HG02571 (cell line): ENCODE data around the gene FAM53A.
A peak's percentile ranks its signal among the peaks of the same experiment; 100 is the strongest.

Experiments
- ATAC-seq: cut with Tn5 transposase; IDR thresholded peaks from one replicate; pipeline ENCODE4 v1.9.1; 2021; ENCODE audit warnings: mild to moderate bottlenecking, moderate library complexity; ENCODE audit not compliant: unreplicated experiment

Gene FAM53A, protein sequence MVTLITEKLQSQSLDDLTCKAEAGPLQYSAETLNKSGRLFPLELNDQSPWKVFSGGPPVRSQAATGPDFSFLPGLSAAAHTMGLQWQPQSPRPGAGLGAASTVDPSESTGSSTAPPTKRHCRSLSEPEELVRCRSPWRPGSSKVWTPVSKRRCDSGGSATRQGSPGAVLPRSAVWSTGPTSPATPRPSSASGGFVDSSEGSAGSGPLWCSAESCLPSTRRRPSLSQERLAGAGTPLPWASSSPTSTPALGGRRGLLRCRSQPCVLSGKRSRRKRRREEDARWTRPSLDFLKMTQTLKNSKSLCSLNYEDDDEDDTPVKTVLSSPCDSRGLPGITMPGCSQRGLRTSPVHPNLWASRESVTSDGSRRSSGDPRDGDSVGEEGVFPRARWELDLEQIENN

GRCh38 chr4:1683736-1684505, at the start of gene FAM53A:
FAM53A (minus strand) TSS chr4:1684313; CDS start chr4:1668741, 15,572 bp downstream.
- ATAC-seq: peak; percentile 87

- ATAC-seq: no peak
These were observed 48.8 kb upstream of the FAM53A start for GRCh38 chr4:1732911-1733310.

- no peak for ATAC-seq
These were observed 47.1 kb upstream of the FAM53A start for GRCh38 chr4:1731180-1731579.

- no peak for ATAC-seq
These were observed 46.5 kb upstream of the FAM53A start for GRCh38 chr4:1730532-1731135.

GRCh38 chr4:1728061-1728980, 44.2 kb upstream of the FAM53A start:
- ATAC-seq: no peak

DNA sequence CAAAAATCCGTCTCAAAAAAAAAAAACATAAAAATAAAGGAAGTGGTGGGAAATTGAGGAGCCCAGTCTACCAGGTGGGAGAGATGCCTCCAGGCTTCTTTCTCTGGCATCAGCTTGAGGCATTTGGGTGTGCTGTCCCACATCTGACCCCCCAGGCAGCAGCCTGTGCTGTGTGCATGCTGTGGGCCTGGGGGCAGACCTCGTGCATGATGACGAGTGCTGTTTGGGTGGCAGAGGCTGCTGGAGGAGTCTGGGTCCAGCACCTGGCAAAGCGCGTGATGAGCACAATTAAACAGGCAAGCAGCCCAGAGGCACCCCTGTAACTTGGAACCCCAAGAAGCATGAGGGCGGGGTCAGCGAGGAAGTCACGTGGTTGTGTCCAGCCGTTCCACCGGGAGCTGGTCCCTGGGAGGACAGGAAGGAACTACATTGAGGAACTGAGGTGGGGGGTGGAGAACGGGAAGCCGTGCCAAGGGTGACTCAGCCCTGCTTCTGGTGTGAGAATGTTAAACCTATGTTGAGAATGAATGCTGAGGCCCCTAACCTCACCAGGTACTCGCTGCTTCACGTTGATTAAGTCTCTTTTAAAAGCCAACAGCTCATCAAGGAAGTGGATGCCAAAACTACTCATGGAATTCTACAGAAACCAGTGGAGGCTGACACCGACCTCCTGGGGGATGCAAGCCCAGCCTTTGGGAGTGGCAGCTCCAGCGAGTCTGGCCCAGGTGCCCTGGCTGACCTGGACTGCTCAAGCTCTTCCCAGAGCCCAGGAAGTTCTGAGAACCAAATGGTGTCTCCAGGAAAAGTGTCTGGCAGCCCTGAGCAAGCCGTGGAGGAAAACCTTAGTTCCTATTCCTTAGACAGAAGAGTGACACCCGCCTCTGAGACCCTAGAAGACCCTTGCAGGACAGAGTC, 43.3 kb upstream of the FAM53A start:
- no peak for ATAC-seq

DNA sequence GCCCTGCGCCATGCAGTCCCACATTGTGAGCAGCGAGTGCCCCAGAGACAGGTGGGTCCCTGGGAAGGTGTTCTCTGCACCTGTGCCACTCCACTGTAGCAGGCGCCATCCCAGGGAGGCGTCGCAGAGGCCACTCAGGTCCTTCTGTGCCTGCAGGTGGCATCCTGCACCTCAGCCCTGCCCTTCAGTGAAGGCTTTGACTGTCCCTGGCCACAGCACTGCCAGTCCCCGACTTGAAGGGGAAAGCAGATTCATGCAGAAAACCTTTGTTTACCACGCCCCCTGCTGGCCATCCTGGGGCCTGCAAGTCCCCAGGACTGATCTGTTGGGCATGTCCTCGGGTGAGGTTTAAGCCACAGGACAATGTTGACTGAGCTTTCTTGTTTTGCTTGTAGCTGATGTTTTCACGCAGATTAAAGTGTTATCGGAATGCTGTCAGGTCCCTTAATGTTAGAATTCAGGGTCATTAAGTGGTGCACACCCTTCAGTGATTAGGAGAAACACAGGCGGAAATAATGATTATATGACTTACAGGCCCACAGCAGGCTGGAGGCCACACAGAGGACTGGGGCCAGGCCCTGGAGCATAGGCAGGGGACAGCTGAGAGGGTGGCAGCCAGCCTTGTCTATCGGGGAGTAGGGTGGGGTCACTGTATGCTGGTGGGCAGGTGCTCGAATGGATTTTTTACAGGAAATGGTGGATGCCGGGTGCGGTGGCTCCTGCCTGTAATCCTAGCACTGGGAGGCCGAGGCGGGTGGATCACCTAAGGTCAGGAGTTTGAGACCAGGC, 42.2 kb upstream of the FAM53A start:
- ATAC-seq: no peak

GRCh38 chr4:1725521-1725920, 41.4 kb upstream of the FAM53A start:
- no peak for ATAC-seq

DNA sequence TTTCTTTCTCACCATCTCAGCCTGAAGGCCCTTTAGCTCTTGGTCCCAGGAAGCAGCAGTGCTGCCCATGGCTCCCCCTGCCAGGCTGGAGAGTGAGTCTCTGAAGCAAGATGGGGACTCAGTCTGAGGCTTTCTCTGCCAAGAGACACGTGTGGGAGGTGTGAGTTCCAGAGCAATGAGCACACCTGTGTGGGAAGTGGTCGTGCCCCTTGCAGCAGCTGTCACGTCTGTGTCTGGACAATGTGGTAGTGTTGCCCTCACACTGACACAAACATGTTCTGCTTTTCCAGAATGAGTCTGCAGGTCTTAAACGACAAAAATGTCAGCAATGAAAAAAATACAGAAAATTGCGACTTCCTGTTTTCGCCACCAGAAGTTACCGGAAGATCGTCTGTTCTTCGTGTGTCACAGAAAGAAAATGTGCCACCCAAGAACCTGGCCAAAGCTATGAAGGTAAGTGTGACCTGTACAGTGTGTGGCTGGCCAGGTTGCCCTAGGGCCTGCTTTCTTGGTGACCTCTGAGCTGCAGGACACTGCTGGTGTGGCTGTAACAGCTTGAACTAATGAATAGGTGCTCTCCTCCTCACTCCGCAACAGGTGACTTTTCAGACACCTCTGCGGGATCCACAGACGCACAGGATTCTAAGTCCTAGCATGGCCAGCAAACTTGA, 39.2 kb upstream of the FAM53A start:
- ATAC-seq: no peak

DNA sequence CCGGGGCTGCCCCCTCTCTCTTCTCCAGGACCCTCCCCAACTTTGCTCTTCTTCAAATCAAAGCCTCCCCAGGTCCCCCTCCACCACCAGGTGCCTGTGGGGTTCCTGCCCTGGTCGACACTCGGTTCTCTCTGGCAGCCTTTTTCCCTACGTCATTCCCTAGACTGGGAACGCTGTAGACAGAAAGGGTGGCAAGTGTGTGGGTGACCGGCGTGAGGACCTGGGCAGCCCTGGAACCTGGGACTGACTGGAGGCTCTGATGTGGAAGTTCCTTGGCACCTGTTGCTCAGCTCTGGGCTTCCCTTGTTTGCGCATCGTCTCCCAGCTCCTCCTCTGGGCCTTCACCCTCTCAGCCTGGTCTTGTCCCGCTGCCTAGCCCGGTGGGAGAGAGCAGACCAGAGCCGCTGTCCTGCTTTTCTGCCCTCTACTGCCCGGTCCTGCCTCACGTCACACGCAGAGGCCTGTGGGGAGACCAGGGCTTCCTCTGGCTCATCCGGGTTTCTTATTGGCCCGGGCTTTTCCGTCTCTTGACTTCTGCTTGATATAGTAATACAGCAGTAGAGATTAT, 38.5 kb upstream of the FAM53A start:
- no peak for ATAC-seq

DNA sequence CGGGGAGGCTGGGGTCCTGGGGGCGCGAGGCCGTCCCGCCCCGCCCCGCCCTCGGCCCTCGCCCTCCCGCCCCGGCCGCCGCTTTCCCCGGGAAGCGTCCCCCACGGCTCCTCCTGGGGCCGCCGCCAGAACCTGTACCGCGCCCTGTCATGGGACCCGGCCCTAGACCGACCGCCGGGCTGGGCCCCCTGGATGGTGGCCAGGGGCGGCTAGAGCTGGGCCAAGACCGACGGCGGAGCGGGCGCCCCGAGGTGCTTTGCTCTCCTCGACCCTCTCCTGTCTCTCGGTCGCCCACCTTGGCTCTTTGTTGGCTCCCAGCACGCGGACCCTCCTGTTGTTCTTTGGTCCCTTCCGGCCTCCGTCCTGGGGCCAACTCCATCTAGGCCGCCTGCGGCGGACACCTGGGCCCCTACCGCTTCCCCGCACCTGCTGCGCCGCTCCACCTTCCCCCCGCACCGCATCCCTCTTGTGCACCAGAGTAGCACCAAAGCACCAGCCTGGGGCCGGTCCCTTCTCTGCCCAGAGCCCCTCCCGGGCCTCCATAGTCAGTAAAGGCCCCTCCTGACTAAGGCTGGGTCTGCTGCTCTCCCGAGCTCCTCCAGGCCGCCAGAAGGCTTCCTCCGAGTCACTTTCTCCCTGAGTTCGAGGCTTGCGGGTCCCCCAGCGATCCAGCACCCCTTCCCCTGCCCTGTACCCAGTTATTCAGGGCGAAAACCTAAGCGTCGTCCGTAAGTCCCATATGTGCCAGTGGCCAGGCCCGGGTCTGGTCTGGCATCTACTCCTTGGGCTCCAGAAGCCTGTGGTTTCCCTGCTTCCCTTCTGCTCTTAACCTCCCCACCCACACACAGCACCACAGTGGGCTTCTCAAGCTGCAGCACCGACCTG, 37.8 kb upstream of the FAM53A start:
- no peak for ATAC-seq

GRCh38 chr4:1721003-1721665, 37.0 kb upstream of the FAM53A start, which contains the start of the genes TACC3 and TMEM129:
TACC3 (plus strand) TSS chr4:1721521; CDS start chr4:1723422, 1,901 bp downstream.
TMEM129 (minus strand) TSS chr4:1721323; CDS start chr4:1720837, 486 bp downstream.
- peak; percentile 76 for ATAC-seq

DNA sequence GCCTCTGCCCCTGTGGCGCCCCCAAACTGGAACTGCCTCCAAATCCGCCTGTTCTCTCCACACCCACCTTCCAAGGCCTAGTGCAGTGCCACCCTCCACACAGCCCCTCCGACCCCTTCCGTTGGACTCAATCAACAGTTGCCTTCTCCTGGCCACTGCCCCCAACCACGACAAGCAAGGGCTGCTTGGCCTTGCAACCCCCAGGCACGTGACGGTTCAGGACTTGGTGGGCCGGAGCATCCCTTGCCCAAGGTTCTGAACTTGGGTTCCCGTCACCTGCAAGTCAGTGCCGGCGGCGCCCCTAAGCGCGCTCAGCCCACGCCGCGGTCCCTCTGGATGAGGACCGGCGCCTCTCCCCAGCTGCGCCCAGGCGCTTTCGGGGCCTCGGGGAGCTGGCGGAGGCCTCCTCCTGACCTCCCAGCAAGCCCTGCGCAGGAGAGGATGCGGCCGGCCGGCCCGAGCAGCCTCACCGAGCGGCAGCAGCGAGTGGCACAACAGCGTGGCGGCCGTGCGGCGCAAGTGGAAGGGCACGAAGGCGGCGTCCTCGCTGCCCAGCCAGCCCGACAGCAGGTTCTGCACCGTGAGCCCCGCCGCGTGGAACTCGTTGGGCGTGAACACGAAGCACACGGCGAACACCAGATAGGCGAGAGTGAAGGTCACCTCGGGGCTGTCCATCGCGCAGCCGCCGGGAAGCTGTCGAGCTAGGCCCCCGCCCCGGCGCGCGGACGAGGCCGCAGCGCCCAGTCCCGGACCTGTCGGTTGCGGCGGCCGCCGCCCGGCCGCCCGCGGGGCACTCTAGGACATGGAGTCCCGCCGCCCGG, 36.3 kb upstream of the FAM53A start:
- ATAC-seq: no peak

- ATAC-seq: no peak
These were observed 34.2 kb upstream of the FAM53A start for GRCh38 chr4:1718095-1718850.
